H1 (cell line): ENCODE measurements around the gene HDAC9. TPM values are rescaled to one million over a fixed set of nuclear protein-coding genes. Genes with fewer than 3 reads are reported as not detected.

Source experiments
- CTCF ChIA-PET: fragments of 300-600 bp; sonication (Branson Sonifier 250); formaldehyde crosslinking; loops from one replicate; lab custom pipeline; 2021; ENCODE audit not compliant: partially characterized antibody; lab: Charles Lee
- POLR2A ChIA-PET: fragments of 300-600 bp; sonication (Branson Sonifier 250); formaldehyde crosslinking; loops from one replicate; lab custom pipeline; 2021; ENCODE audit warnings: inconsistent platforms; ENCODE audit not compliant: partially characterized antibody; lab: Charles Lee
- DNase-seq, 2 experiments: peaks; one replicate each; pipeline versions ENCODE4 v3.0.0 to v3.0.0-alpha.2; 2010 to 2022; ENCODE audit warnings: low spot score in 2 of 2, low read depth in 1 of 2, mixed read lengths in 1 of 2
- FAIRE-seq: peaks from 2 replicates; lab custom pipeline; 2011; peaks lifted over from hg19 to GRCh38; lab: Jason Lieb, UNC
- H2AFZ ChIP-seq: 2 replicates; pipeline ENCODE4 v1.8.1; 2012; ENCODE audit warnings: low read length, inconsistent platforms
- H2AK5ac ChIP-seq: 2 replicates; pipeline ENCODE4 v1.6.1; 2013; ENCODE audit warnings: low read depth, low read length
- H2BK120ac ChIP-seq: replicated peaks from 2 replicates; pipeline ENCODE3; 2013; ENCODE audit warnings: low read depth, low read length, inconsistent platforms
- H2BK12ac ChIP-seq: 2 replicates; pipeline ENCODE4 v1.6.1; 2013; ENCODE audit warnings: low read depth, low read length
- H2BK15ac ChIP-seq: 2 replicates; pipeline ENCODE4 v1.6.1; 2013; ENCODE audit warnings: low read length
- H2BK20ac ChIP-seq: 2 replicates; pipeline ENCODE4 v1.6.1; 2013; ENCODE audit warnings: low read length
- H2BK5ac ChIP-seq: 2 replicates; pipeline ENCODE4 v1.6.1; 2013; ENCODE audit warnings: low read depth, low read length
- H3K14ac ChIP-seq: 2 replicates; pipeline ENCODE4 v1.6.1; 2013; ENCODE audit warnings: inconsistent platforms; ENCODE audit not compliant: insufficient read length
- H3K18ac ChIP-seq: 2 replicates; pipeline ENCODE4 v1.6.1; 2013; ENCODE audit warnings: low read length; ENCODE audit errors: extremely low read depth
- H3K23ac ChIP-seq: 2 replicates; pipeline ENCODE4 v1.6.1; 2013; ENCODE audit warnings: inconsistent platforms; ENCODE audit not compliant: insufficient read length
- H3K23me2 ChIP-seq: 2 replicates; pipeline ENCODE4 v1.6.1; 2013; ENCODE audit warnings: low read depth, low read length
- H3K27ac ChIP-seq: 2 replicates; pipeline ENCODE4 v1.6.1; 2011; ENCODE audit warnings: low read depth, low read length, inconsistent platforms
- H3K27me3 ChIP-seq, 4 experiments: replicated peaks in 1 of 4; 1 replicate in 1 of 4; 2 replicates in 3 of 4; pipeline versions ENCODE4 v1.6.1 to v1.8.1; 2011 to 2013; ENCODE audit warnings: low read length in 3 of 4, mild to moderate bottlenecking in 3 of 4, inconsistent platforms in 2 of 4, mixed read lengths in 2 of 4, moderate library complexity in 1 of 4; ENCODE audit not compliant: control insufficient read depth in 3 of 4, insufficient read depth in 3 of 4; ENCODE audit errors: extremely low read depth in 1 of 4
- H3K36me3 ChIP-seq, 4 experiments: 2 replicates each; pipeline versions ENCODE4 v1.6.1 to v1.8.1; 2011 to 2013; ENCODE audit warnings: mild to moderate bottlenecking in 4 of 4, low read length in 3 of 4, moderate library complexity in 2 of 4, control low read depth in 1 of 4, inconsistent platforms in 1 of 4; ENCODE audit not compliant: insufficient read depth in 4 of 4, control insufficient read depth in 2 of 4
- H3K4ac ChIP-seq: replicated peaks from 2 replicates; pipeline ENCODE3; 2013; ENCODE audit warnings: low read length, low read depth, mixed read lengths, inconsistent platforms; ENCODE audit not compliant: insufficient read length
- H3K4me1 ChIP-seq, 4 experiments: replicated peaks in 1 of 4; 1 replicate in 1 of 4; 2 replicates in 3 of 4; pipeline versions ENCODE4 v1.6.1 to v1.8.1; 2011 to 2013; ENCODE audit warnings: low read length in 3 of 4, inconsistent platforms in 2 of 4, mixed read lengths in 1 of 4; ENCODE audit not compliant: insufficient read depth in 4 of 4, control insufficient read depth in 3 of 4
- H3K4me2 ChIP-seq, 2 experiments: 2 replicates each; pipeline versions ENCODE4 v1.6.1 to v1.8.1; 2011 to 2013; ENCODE audit warnings: low read depth in 2 of 2, low read length in 2 of 2, control low read depth in 1 of 2, inconsistent platforms in 1 of 2, mild to moderate bottlenecking in 1 of 2; ENCODE audit not compliant: insufficient read depth in 1 of 2
- H3K4me3 ChIP-seq, 4 experiments: fragments of 200-600, 300-600 bp in 1 of 4; sonication (generic), shearing (Covaris generic), sonication (Bioruptor Twin) in 1 of 4; 2 replicates each; pipeline versions ENCODE4 v1.5.1 to v1.8.1; 2011 to 2016; ENCODE audit warnings: low read length in 4 of 4, low read depth in 3 of 4, control low read depth in 2 of 4, inconsistent platforms in 2 of 4, mild to moderate bottlenecking in 2 of 4, mixed read lengths in 1 of 4, moderate library complexity in 1 of 4; ENCODE audit not compliant: insufficient read depth in 2 of 4; ENCODE audit errors: extremely low read depth in 1 of 4
- H3K56ac ChIP-seq: replicated peaks from 2 replicates; pipeline ENCODE3; 2013; ENCODE audit warnings: low read depth, mild to moderate bottlenecking, mixed read lengths, low read length, inconsistent platforms; ENCODE audit not compliant: insufficient read length
- H3K79me1 ChIP-seq: 2 replicates; pipeline ENCODE4 v1.6.1; 2013; ENCODE audit warnings: low read depth, low read length, control low read depth
- H3K79me2 ChIP-seq, 2 experiments: 2 replicates each; pipeline versions ENCODE4 v1.6.1 to v1.8.1; 2012 to 2013; ENCODE audit warnings: low read length in 2 of 2, mild to moderate bottlenecking in 2 of 2, inconsistent platforms in 1 of 2; ENCODE audit not compliant: insufficient read depth in 2 of 2, control insufficient read depth in 1 of 2
- H3K9ac ChIP-seq, 4 experiments: replicated peaks in 1 of 4; 1 replicate in 1 of 4; 2 replicates in 3 of 4; pipeline versions ENCODE4 v1.6.1 to v1.8.1; 2011 to 2013; ENCODE audit warnings: low read depth in 3 of 4, low read length in 3 of 4, control low read depth in 2 of 4, mild to moderate bottlenecking in 2 of 4, moderate library complexity in 2 of 4, inconsistent platforms in 1 of 4; ENCODE audit errors: extremely low read depth in 1 of 4
- H3K9me3 ChIP-seq, 2 experiments: 2 replicates each; pipeline versions ENCODE4 v1.6.1 to v1.8.1; 2012 to 2013; ENCODE audit warnings: mild to moderate bottlenecking in 2 of 2, moderate library complexity in 2 of 2, control low read depth in 1 of 2, inconsistent platforms in 1 of 2, low read depth in 1 of 2, low read length in 1 of 2, mixed read lengths in 1 of 2; ENCODE audit not compliant: insufficient read depth in 2 of 2
- H4K20me1 ChIP-seq, 2 experiments: replicated peaks in 1 of 2; 2 replicates each; pipeline versions ENCODE3 to v1.8.1; 2011 to 2013; ENCODE audit warnings: inconsistent platforms in 2 of 2, low read length in 2 of 2, mild to moderate bottlenecking in 1 of 2; ENCODE audit not compliant: insufficient read depth in 2 of 2, control insufficient read depth in 1 of 2
- H4K5ac ChIP-seq: 2 replicates; pipeline ENCODE4 v1.6.1; 2013; ENCODE audit warnings: low read length, low read depth, mixed read lengths, inconsistent platforms; ENCODE audit not compliant: insufficient read length
- H4K8ac ChIP-seq: 2 replicates; pipeline ENCODE4 v1.8.0; 2013; ENCODE audit warnings: mild to moderate bottlenecking, moderate library complexity, low read length, inconsistent platforms; ENCODE audit not compliant: insufficient read depth; ENCODE audit errors: extremely low read depth
- H4K91ac ChIP-seq: replicated peaks from 2 replicates; pipeline ENCODE3; 2013; ENCODE audit warnings: low read length, mixed read lengths, inconsistent platforms; ENCODE audit not compliant: insufficient read length
- BCL11A ChIP-seq, 2 experiments: IDR thresholded peaks; one replicate each; pipeline ENCODE4 v1.6.1; 2011; ENCODE audit warnings: low read depth in 2 of 2, low read length in 2 of 2, mild to moderate bottlenecking in 2 of 2
- CBX8 ChIP-seq: fragments of 300-800, 300-1000 bp; sonication (generic); IDR thresholded peaks from 2 replicates; pipeline ENCODE4 v1.7.1; 2016; ENCODE audit warnings: low read depth, low read length, borderline replicate concordance
- CTCF ChIP-seq, 3 experiments: IDR thresholded peaks; 1 replicate in 2 of 3; 2 replicates in 1 of 3; pipeline versions ENCODE4 v1.5.1 to v1.6.1; 2011; ENCODE audit warnings: low read length in 3 of 3, mild to moderate bottlenecking in 3 of 3, inconsistent platforms in 2 of 3, low read depth in 1 of 3, moderate library complexity in 1 of 3; ENCODE audit not compliant: insufficient read depth in 1 of 3; ENCODE audit errors: control extremely low read depth in 1 of 3
- KDM4A ChIP-seq: IDR thresholded peaks from one replicate; pipeline ENCODE4 v1.7.1; 2012; ENCODE audit warnings: low read depth, mild to moderate bottlenecking, moderate library complexity, low read length, inconsistent platforms; ENCODE audit not compliant: severe bottlenecking
- KDM5A ChIP-seq: fragments of 200-600 bp; IDR thresholded peaks from 2 replicates; pipeline ENCODE4 v1.7.1; 2012; ENCODE audit warnings: mild to moderate bottlenecking, low read length, inconsistent platforms, mixed read lengths
- RAD21 ChIP-seq, 2 experiments: IDR thresholded peaks in 1 of 2; conservative IDR thresholded peaks in 1 of 2; 2 replicates each; pipeline ENCODE4 v1.6.1; 2011; ENCODE audit warnings: low read depth in 2 of 2, low read length in 2 of 2, improper control_type of control experiment in 1 of 2, inconsistent platforms in 1 of 2, mild to moderate bottlenecking in 1 of 2, moderate library complexity in 1 of 2
- RBBP5 ChIP-seq: IDR thresholded peaks from 2 replicates; pipeline ENCODE4 v1.7.1; 2012; ENCODE audit warnings: low read depth, mild to moderate bottlenecking, inconsistent platforms, low read length, moderate library complexity, borderline replicate concordance
- RFX5 ChIP-seq: IDR thresholded peaks from 2 replicates; pipeline ENCODE4 v1.6.1; 2011; ENCODE audit warnings: low read depth, low read length, improper control_type of control experiment, borderline replicate concordance
- SUZ12 ChIP-seq: fragments of 200-600 bp; sonication (generic); IDR thresholded peaks from 2 replicates; pipeline ENCODE4 v1.6.1; 2012; ENCODE audit warnings: mild to moderate bottlenecking, inconsistent platforms, low read length, moderate library complexity, mixed read lengths
- YY1 ChIP-seq: IDR thresholded peaks from 2 replicates; pipeline ENCODE4 v1.6.1; 2011; ENCODE audit warnings: low read depth, mild to moderate bottlenecking, low read length
- WGBS, 2 experiments: shearing (Covaris generic) in 1 of 2; methylation state at CpG; one replicate each; pipeline versions ENCODE4 v1.1.6 to v1.1.7; 2013 to 2015; ENCODE audit warnings: low lambda C conversion rate in 2 of 2, mixed read lengths in 2 of 2, inconsistent platforms in 1 of 2, low coverage in 1 of 2, missing lambda C conversion rate in 1 of 2; ENCODE audit not compliant: insufficient replicate concordance in 2 of 2, insufficient coverage in 1 of 2, insufficient read length in 1 of 2; ENCODE audit errors: extremely low coverage in 1 of 2, missing lambda C conversion rate in 1 of 2; 5-methylcytosine and 5-hydroxymethylcytosine counted together
- polyA plus RNA-seq, 7 experiments: library from polyadenylated mRNA; depleted of rRNA in 3 of 7; stranded (reverse) in 5 of 7; unstranded in 2 of 7; fragments of >200 nt in 5 of 7; fragments of 200-250 nt in 2 of 7; gene quantifications; 1 replicate in 5 of 7; 2 replicates in 1 of 7; 4 replicates in 1 of 7; pipeline versions ENCODE4 v1.2.1 to v1.2.3, GENCODE V29; 2011 to 2013; ENCODE audit warnings: missing spikeins in 2 of 7, mixed read lengths in 2 of 7
- total RNA-seq: library from RNA; stranded (reverse); fragmentation: NEBNext Ultra II Directional; extraction: Animal tissue kit (Norgen Biotek cat#: 25700); gene quantifications from 2 replicates; pipeline ENCODE4 v1.2.1, GENCODE V29; 2021

The HDAC9 gene
- total and polyA plus RNA-seq, 2 of the 8 experiments (the other 6 are each of a cell fraction or from before 2014, with no cell fraction given), result 9.5 to 13.1 TPM

DNA sequence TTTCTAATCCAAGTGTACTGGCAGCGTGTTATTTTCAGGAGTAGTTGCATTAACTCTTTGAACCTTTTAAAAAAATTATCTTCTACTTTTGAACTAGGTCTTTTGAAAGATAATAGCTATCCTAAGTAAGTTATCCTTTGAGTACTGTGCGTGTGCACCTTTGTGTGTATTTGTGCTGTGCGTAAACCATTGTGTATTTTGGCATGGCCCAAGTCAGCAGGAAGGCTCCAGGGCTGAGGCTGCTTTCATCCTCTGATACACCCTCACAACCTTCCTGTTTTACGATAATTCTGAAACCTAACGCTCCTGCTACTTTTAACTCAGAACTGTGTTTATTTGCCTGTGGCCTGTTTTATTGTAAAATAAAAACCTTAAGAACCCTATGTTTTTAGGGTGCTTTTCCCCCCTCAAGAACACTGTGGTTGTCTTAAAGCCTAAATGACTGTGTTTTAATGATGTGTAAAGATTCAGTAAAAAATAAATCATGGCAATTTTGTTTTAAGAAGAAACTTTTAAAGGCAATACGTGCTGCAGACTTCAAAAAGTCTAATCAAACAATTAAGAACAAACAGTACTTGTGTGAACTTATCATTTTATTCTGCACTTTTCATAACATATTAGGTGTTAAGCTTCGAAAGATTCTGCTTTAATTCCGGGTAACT lies 57.5 kb downstream of the HDAC9 start:
- Histone ChIP-seq H3K4me3 (no peak overlapping the region), H3K4me1 (peaks cover 0 to 2% (median 0%) of the 10 kb centered on the region in 4 experiments; a peak in 1 of 7 replicates), H2BK12ac (no peak overlapping the region), H3K27ac (no peak overlapping the region), H4K5ac (no peak overlapping the region), H3K79me2 (no peaks in the 10 kb centered on the region), H2BK15ac (no peak overlapping the region), H3K9ac (no peak overlapping the region), H4K91ac (no peak overlapping the region), H2BK20ac (no peak overlapping the region), H3K27me3 (no peaks in the 10 kb centered on the region), H3K9me3 (no peaks in the 10 kb centered on the region), H2AFZ (no peak overlapping the region), H3K18ac (no peak overlapping the region), H3K4me2 (no peak overlapping the region), H3K4ac (no peak overlapping the region), H2AK5ac (no peak overlapping the region), H3K23ac (no peak overlapping the region), H4K20me1 (no peaks in the 10 kb centered on the region), H4K8ac (no peak overlapping the region), H3K56ac (no peak overlapping the region), H3K14ac (no peak overlapping the region), H3K79me1 (no peaks in the 10 kb centered on the region), H3K36me3 (no peaks in the 10 kb centered on the region), H3K23me2 (no peaks in the 10 kb centered on the region; the same call in 1 of the 2 replicates), H2BK120ac (no peak overlapping the region), H2BK5ac (no peak overlapping the region)
- CTCF ChIA-PET, result interaction anchor here (0.9 to 1.2 kb wide), 2 partner anchors 11 to 57 kb away, joined by 3 to 5 read pairs; no protein-coding TSS in a partner anchor
- no peak for DNase-seq
- FAIRE-seq, result no peak
- 85% methylated on average over 8 of the region's 8 CpGs; no CpG with 5 or more reads in 1 of the 2 experiments for whole genome bisulfite sequencing, 2 experiments
- POLR2A ChIA-PET, result interaction anchor here (1.0 kb wide), 1 partner anchor 17 kb away, joined by 3 read pairs; no protein-coding TSS in a partner anchor
- TF ChIP-seq KDM5A, result no peak
- TF ChIP-seq YY1, result no peak
- no peak for TF ChIP-seq SUZ12
- TF ChIP-seq BCL11A (IDR thresholded peaks at IDR 0.05; ENCODE audit: low read depth in 2 of 2, low read length in 2 of 2), result no peak
- no peak for TF ChIP-seq CBX8
- no peak for TF ChIP-seq RAD21 (IDR thresholded peaks at IDR 0.05 in 1 of 2, conservative IDR thresholded peaks at IDR 0.05 in 1 of 2; ENCODE audit: low read depth in 2 of 2, low read length in 2 of 2)
- TF ChIP-seq RFX5, result no peak
- TF ChIP-seq CTCF (IDR thresholded peaks at IDR 0.05; ENCODE audit: control extremely low read depth in 1 of 3, insufficient read depth in 1 of 3, low read depth in 1 of 3, low read length in 3 of 3), result no peak
- no peak for TF ChIP-seq RBBP5
- no peak for TF ChIP-seq KDM4A
